ENCODE results near the gene TTC3. TPM values are rescaled to one million over a fixed set of nuclear protein-coding genes. Genes with fewer than 3 reads are reported as not detected.

Gene TTC3
- polyA plus RNA-seq, 4 donors: 18.6 to 106 (median 29.0) TPM

GRCh38 chr21:37199057-37199924 lies 126.2 kb downstream of the TTC3 start:
- Histone ChIP-seq H3K4me3 (ENCODE audit: low read depth in 1 of 3, low read length in 3 of 3) (no peak overlapping the region), H3K36me3 (ENCODE audit: control insufficient read depth in 3 of 3, insufficient read depth in 2 of 3, low read depth in 1 of 3, low read length in 3 of 3) (peaks cover 7 to 46% (median 8%) of the 10 kb centered on the region in 3 donors), H3K4me1 (ENCODE audit: control insufficient read depth in 3 of 3, insufficient read depth in 2 of 3, low read depth in 1 of 3, low read length in 2 of 3) (peaks cover 0 to 4% (median 0%) of the 10 kb centered on the region in 3 donors), H3K9me3 (ENCODE audit: control insufficient read depth in 2 of 2, insufficient read depth in 1 of 2, low read depth in 1 of 2, low read length in 1 of 2) (no peaks in the 10 kb centered on the region), H3K27ac (ENCODE audit: low read depth in 1 of 3, low read length in 2 of 3) (peak overlapping the region in 1 of 3 donors; percentile 79), H3K27me3 (ENCODE audit: control insufficient read depth in 3 of 3, insufficient read depth in 3 of 3, low read length in 3 of 3) (no peaks in the 10 kb centered on the region)
- DNase-seq: peak; percentile 27 to 31
- no peak for FAIRE-seq
- 35 to 69% (median 48%) methylated on average over 11 of the region's 11 CpGs for WGBS, 3 donors

GRCh38 chr21:37200641-37201480 lies 127.8 kb downstream of the TTC3 start:
- no peak overlapping the region for H3K27ac ChIP-seq (ENCODE audit: low read depth in 1 of 3, low read length in 2 of 3)
- peaks cover 0 to 4% (median 0%) of the 10 kb centered on the region in 3 donors for H3K4me1 ChIP-seq (ENCODE audit: control insufficient read depth in 3 of 3, insufficient read depth in 2 of 3, low read depth in 1 of 3, low read length in 2 of 3)
- peaks cover 7 to 34% (median 8%) of the 10 kb centered on the region in 3 donors for H3K36me3 ChIP-seq (ENCODE audit: control insufficient read depth in 3 of 3, insufficient read depth in 2 of 3, low read depth in 1 of 3, low read length in 3 of 3)
- H3K4me3 ChIP-seq (ENCODE audit: low read depth in 1 of 3, low read length in 3 of 3): no peak overlapping the region
- DNase-seq: no peak
- FAIRE-seq: no peak
- H3K9me3 ChIP-seq (ENCODE audit: control insufficient read depth in 2 of 2, insufficient read depth in 1 of 2, low read depth in 1 of 2, low read length in 1 of 2): no peaks in the 10 kb centered on the region
- H3K27me3 ChIP-seq (ENCODE audit: control insufficient read depth in 3 of 3, insufficient read depth in 3 of 3, low read length in 3 of 3): no peaks in the 10 kb centered on the region
- WGBS, 3 donors: 91 to 96% (median 95%) methylated on average over 16 of the region's 16 CpGs

GRCh38 chr21:37202221-37203110 lies 129.4 kb downstream of the TTC3 start:
- Histone ChIP-seq H3K4me3 (ENCODE audit: low read depth in 1 of 3, low read length in 3 of 3) (no peak overlapping the region), H3K4me1 (ENCODE audit: control insufficient read depth in 3 of 3, insufficient read depth in 2 of 3, low read depth in 1 of 3, low read length in 2 of 3) (peaks cover 0 to 8% (median 0%) of the 10 kb centered on the region in 3 donors), H3K27ac (ENCODE audit: low read depth in 1 of 3, low read length in 2 of 3) (no peak overlapping the region), H3K27me3 (ENCODE audit: control insufficient read depth in 3 of 3, insufficient read depth in 3 of 3, low read length in 3 of 3) (no peaks in the 10 kb centered on the region), H3K9me3 (ENCODE audit: control insufficient read depth in 2 of 2, insufficient read depth in 1 of 2, low read depth in 1 of 2, low read length in 1 of 2) (no peaks in the 10 kb centered on the region), H3K36me3 (ENCODE audit: control insufficient read depth in 3 of 3, insufficient read depth in 2 of 3, low read depth in 1 of 3, low read length in 3 of 3) (peaks cover 7 to 28% (median 8%) of the 10 kb centered on the region in 3 donors)
- 87 to 90% (median 89%) methylated on average over 14 of the region's 14 CpGs for WGBS, 3 donors
- no peak for FAIRE-seq
- no peak for DNase-seq

- 88% methylated on average over 7 of the region's 7 CpGs for WGBS, 3 donors
- FAIRE-seq (no peak), DNase-seq (no peak)
- no peaks in the 10 kb centered on the region for H3K9me3 ChIP-seq (ENCODE audit: control insufficient read depth in 2 of 2, insufficient read depth in 1 of 2, low read depth in 1 of 2, low read length in 1 of 2)
- peaks cover 5 to 20% (median 8%) of the 10 kb centered on the region in 3 donors for H3K36me3 ChIP-seq (ENCODE audit: control insufficient read depth in 3 of 3, insufficient read depth in 2 of 3, low read depth in 1 of 3, low read length in 3 of 3)
- no peak overlapping the region for H3K4me3 ChIP-seq (ENCODE audit: low read depth in 1 of 3, low read length in 3 of 3)
- no peak overlapping the region for H3K27ac ChIP-seq (ENCODE audit: low read depth in 1 of 3, low read length in 2 of 3)
- H3K27me3 ChIP-seq (ENCODE audit: control insufficient read depth in 3 of 3, insufficient read depth in 3 of 3, low read length in 3 of 3): no peaks in the 10 kb centered on the region
- peaks cover 0 to 5% (median 0%) of the 10 kb centered on the region in 3 donors for H3K4me1 ChIP-seq (ENCODE audit: control insufficient read depth in 3 of 3, insufficient read depth in 2 of 3, low read depth in 1 of 3, low read length in 2 of 3)
These were observed 131.5 kb downstream of the TTC3 start for GRCh38 chr21:37204580-37204979.

GRCh38 chr21:37206496-37206895 lies 133.4 kb downstream of the TTC3 start:
- Histone ChIP-seq H3K27me3 (ENCODE audit: control insufficient read depth in 3 of 3, insufficient read depth in 3 of 3, low read length in 3 of 3) (no peaks in the 10 kb centered on the region), H3K36me3 (ENCODE audit: control insufficient read depth in 3 of 3, insufficient read depth in 2 of 3, low read depth in 1 of 3, low read length in 3 of 3) (peaks cover 3 to 8% (median 3%) of the 10 kb centered on the region in 3 donors), H3K4me3 (ENCODE audit: low read depth in 1 of 3, low read length in 3 of 3) (no peak overlapping the region), H3K9me3 (ENCODE audit: control insufficient read depth in 2 of 2, insufficient read depth in 1 of 2, low read depth in 1 of 2, low read length in 1 of 2) (peaks cover 0 to 6% of the 10 kb centered on the region in 2 donors), H3K4me1 (ENCODE audit: control insufficient read depth in 3 of 3, insufficient read depth in 2 of 3, low read depth in 1 of 3, low read length in 2 of 3) (peaks cover 0 to 5% (median 0%) of the 10 kb centered on the region in 3 donors), H3K27ac (ENCODE audit: low read depth in 1 of 3, low read length in 2 of 3) (no peak overlapping the region)
- FAIRE-seq: no peak
- DNase-seq: no peak
- 93 to 96% (median 94%) methylated on average over 7 of the region's 7 CpGs for WGBS, 3 donors

GRCh38 chr21:37207441-37208009 lies 134.5 kb downstream of the TTC3 start:
- FAIRE-seq (no peak), DNase-seq (peak in 1 of 2 donors; percentile 25)
- Histone ChIP-seq H3K36me3 (ENCODE audit: control insufficient read depth in 3 of 3, insufficient read depth in 2 of 3, low read depth in 1 of 3, low read length in 3 of 3) (peaks cover 0 to 5% (median 0%) of the 10 kb centered on the region in 3 donors), H3K4me1 (ENCODE audit: control insufficient read depth in 3 of 3, insufficient read depth in 2 of 3, low read depth in 1 of 3, low read length in 2 of 3) (peaks cover 0 to 5% (median 0%) of the 10 kb centered on the region in 3 donors), H3K27ac (ENCODE audit: low read depth in 1 of 3, low read length in 2 of 3) (peak overlapping the region in 1 of 3 donors; percentile 59), H3K4me3 (ENCODE audit: low read depth in 1 of 3, low read length in 3 of 3) (no peak overlapping the region), H3K27me3 (ENCODE audit: control insufficient read depth in 3 of 3, insufficient read depth in 3 of 3, low read length in 3 of 3) (no peaks in the 10 kb centered on the region), H3K9me3 (ENCODE audit: control insufficient read depth in 2 of 2, insufficient read depth in 1 of 2, low read depth in 1 of 2, low read length in 1 of 2) (peaks cover 0 to 6% of the 10 kb centered on the region in 2 donors)
- WGBS, 3 donors: 37 to 39% (median 37%) methylated on average over 6 of the region's 6 CpGs

GRCh38 chr21:37208056-37208721 lies 135.1 kb downstream of the TTC3 start:
- H3K27me3 ChIP-seq (ENCODE audit: control insufficient read depth in 3 of 3, insufficient read depth in 3 of 3, low read length in 3 of 3): no peaks in the 10 kb centered on the region
- no peak overlapping the region for H3K4me3 ChIP-seq (ENCODE audit: low read depth in 1 of 3, low read length in 3 of 3)
- DNase-seq (peak in 1 of 2 donors; percentile 42), FAIRE-seq (no peak)
- H3K9me3 ChIP-seq (ENCODE audit: control insufficient read depth in 2 of 2, insufficient read depth in 1 of 2, low read depth in 1 of 2, low read length in 1 of 2): peaks cover 0 to 6% of the 10 kb centered on the region in 2 donors
- 22 to 31% (median 29%) methylated on average over 15 of the region's 15 CpGs for WGBS, 3 donors
- H3K4me1 ChIP-seq (ENCODE audit: control insufficient read depth in 3 of 3, insufficient read depth in 2 of 3, low read depth in 1 of 3, low read length in 2 of 3): peaks cover 0 to 5% (median 0%) of the 10 kb centered on the region in 3 donors
- H3K36me3 ChIP-seq (ENCODE audit: control insufficient read depth in 3 of 3, insufficient read depth in 2 of 3, low read depth in 1 of 3, low read length in 3 of 3): peaks cover 0 to 3% (median 0%) of the 10 kb centered on the region in 3 donors
- peak overlapping the region in 1 of 3 donors; percentile 59 for H3K27ac ChIP-seq (ENCODE audit: low read depth in 1 of 3, low read length in 2 of 3)

Data from small intestine (tissue), 7 donors.